GM10266 (cell line): Measurements from ENCODE around the gene RGL1.

Experiments
- DNase-seq: peaks from one replicate; pipeline ENCODE4 v3.0.0; 2012; ENCODE audit errors: extremely low spot score
- TF ChIP-seq, protein P1 (sequence below): IDR thresholded peaks from 2 replicates; pipeline ENCODE4 v1.5.1; 2012; ENCODE audit warnings: mild to moderate bottlenecking, low read depth; ENCODE audit not compliant: control insufficient read depth, insufficient read depth; ENCODE audit errors: missing control alignments

The RGL1 gene

DNA sequence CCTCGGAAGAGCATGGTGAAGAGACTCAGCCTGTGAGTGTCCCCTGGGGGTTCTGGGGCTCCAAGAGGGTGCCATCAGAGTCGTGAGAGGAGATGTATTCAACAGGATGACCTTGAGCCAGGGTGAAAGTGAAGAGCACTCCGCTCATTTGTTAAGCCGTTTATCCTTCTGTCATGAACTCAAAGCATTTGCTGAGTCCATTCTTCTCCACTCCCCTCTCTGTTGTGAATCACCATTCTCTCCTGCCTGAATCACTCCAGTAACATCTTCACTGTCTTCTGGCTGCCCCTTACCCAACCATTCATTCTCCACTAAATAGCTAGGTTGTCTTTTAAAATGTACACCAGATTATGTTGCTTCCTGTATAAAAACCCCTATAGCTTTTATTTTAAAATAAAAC lies 102.2 kb downstream of the RGL1 start:
- TF ChIP-seq, protein P1, sequence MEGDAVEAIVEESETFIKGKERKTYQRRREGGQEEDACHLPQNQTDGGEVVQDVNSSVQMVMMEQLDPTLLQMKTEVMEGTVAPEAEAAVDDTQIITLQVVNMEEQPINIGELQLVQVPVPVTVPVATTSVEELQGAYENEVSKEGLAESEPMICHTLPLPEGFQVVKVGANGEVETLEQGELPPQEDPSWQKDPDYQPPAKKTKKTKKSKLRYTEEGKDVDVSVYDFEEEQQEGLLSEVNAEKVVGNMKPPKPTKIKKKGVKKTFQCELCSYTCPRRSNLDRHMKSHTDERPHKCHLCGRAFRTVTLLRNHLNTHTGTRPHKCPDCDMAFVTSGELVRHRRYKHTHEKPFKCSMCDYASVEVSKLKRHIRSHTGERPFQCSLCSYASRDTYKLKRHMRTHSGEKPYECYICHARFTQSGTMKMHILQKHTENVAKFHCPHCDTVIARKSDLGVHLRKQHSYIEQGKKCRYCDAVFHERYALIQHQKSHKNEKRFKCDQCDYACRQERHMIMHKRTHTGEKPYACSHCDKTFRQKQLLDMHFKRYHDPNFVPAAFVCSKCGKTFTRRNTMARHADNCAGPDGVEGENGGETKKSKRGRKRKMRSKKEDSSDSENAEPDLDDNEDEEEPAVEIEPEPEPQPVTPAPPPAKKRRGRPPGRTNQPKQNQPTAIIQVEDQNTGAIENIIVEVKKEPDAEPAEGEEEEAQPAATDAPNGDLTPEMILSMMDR: no peak
- no peak for DNase-seq

DNA sequence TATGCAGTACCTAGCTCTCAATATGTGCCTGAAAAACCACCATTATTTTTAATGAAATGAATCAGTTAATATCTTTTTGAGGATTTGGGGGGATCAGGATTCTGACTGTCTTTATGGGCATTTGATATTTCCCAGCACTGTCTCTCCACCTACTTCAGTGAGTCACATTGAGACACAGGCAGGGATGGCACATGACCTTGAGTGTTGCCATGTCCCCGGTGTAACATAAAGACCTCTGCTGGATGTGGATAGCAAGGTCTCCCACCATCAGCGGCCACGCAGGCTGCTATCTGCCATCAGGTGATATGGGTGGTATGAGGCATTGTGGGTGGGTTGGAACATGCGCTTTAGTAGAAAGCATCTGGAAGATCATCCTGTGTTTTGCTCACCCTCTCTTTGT lies 103.2 kb downstream of the RGL1 start:
- TF ChIP-seq, protein P1: no peak
- DNase-seq: no peak

DNA sequence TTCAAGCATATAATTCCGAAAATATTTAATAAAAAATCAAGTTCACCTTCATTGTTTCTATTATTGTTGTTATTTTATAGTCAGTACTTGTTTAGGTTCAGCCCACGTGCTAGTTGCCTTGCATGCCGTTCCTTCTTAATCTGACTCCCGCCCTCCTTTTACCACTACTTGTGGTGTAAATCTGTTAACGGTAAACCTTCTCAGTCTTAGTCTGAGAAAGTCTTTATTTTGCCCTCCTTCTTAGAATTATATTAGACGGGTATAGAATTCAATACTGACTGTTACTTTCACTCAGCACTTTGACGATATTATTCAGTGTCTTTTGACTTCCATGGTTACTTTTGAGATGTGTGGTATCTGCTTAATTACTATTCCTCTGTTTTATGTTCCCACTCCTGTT lies 104.8 kb downstream of the RGL1 start:
- TF ChIP-seq, protein P1: no peak
- no peak for DNase-seq

DNA sequence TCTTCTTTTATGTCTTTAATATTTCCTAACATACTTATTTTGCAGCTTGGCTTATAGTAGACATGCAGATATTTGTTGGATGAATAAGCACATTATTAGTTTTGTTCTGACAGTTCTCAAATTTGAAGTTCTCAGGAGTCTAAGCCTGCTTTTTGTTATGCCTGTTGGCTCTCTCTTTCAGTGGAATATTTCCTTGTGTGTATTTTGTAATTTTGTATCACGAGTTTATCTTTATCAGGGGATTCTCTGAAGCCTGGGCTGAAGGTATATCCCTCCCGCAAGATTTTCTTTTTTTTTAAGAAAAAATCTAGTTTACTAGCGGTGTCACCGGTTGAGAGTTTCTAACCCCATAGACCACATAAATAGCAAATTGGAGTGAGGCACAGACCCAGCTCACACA lies 105.9 kb downstream of the RGL1 start:
- no peak for DNase-seq
- TF ChIP-seq, protein P1: no peak

DNA sequence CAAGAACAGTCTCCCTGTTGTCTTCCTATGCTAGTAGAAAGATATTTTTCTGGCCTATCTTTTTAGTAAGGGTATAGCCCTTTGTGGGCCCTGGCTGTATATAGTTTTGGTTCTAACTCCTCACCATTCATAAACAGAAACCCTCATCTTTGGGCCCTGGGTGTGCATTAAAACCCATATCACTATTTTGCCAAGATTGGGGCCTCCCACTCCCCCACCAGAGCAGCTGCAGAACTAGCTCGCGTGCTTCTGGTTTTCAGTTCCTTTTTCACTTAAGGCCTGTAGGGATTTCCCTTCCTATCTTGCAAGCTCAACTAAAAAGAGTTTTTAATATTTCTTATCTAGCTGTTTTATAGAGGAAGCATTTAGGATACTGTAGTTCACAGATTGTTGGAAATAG lies 106.4 kb downstream of the RGL1 start:
- DNase-seq: peak; percentile 67

DNA sequence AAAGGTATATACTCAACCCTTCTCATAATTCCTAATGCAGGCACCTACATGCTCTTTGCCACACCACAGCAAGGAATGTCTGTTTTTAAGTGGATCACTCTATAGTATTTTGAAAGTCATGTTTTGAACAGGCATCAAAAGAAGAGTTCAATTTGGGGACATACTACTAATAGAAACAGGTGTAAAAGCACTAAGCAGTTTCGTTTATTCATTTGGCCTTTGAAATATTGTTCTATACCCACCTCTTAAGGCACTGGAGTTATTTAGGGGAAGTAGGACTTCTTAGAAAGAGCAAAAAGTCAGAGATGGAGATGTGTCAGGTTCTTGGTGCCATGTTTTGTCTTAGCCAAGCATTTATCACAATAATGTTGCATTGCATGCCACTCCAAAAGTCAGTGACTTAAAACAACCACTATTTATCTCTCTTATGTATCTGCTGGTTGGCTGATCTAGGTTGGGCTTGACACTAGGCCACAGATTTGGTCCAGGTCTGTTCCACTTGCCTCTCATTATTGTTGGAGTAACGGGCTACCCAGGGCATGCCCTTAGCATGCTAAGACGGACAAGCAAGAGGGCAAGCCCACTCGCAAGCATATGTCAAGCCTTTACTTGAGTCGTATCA lies 107.5 kb downstream of the RGL1 start:
- peak; percentile 43 for DNase-seq
- TF ChIP-seq, protein P1: no peak

More for the DNA sequence above, 106.4 kb downstream of the RGL1 start:
- TF ChIP-seq, protein P1: no peak

DNA sequence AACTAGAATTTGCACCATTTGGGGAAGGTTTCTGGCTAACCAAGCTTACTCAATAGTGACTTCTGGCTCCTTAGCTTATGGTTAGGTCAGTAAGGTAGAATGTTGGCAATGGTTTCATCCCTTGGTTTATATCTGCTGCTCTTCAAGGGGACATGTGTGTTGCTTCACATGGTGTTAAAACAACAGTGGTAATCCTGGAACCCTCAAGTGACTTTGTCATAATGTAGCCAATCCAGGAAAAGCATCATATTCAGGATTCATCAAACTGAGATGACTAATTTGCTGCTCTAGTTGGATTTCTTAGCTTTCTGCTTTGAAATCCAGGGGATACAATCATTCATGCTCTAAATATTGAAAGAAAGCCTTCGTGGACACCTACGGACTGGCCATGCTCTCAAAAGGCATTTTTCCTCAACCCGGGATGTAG lies 108.7 kb downstream of the RGL1 start:
- DNase-seq: no peak
- TF ChIP-seq, protein P1: no peak
